GM12878 (cell line): ENCODE results near the gene EYS.

ENCODE experiments used
- ASH2L ChIP-seq: fragments of 300-600, 200-600 bp; sonication (generic); IDR thresholded peaks from 2 replicates; pipeline ENCODE4 v1.6.1; 2017; ENCODE audit warnings: low read depth, mild to moderate bottlenecking, borderline replicate concordance
- ATF2 ChIP-seq: IDR thresholded peaks from 2 replicates; pipeline ENCODE4 v1.6.1; 2012; ENCODE audit warnings: low read length, inconsistent platforms
- BCL3 ChIP-seq: IDR thresholded peaks from 2 replicates; pipeline ENCODE4 v1.6.1; 2011; ENCODE audit warnings: borderline replicate concordance, low read depth, mild to moderate bottlenecking, moderate library complexity, low read length; ENCODE audit not compliant: insufficient read depth, poor library complexity, severe bottlenecking
- CTCF ChIP-seq, 3 experiments: IDR thresholded peaks in 2 of 3; conservative IDR thresholded peaks in 1 of 3; 2 replicates each; pipeline ENCODE4 v1.5.1; 2011; ENCODE audit warnings: low read depth in 3 of 3, low read length in 3 of 3, mild to moderate bottlenecking in 3 of 3, control low read depth in 2 of 3, moderate library complexity in 2 of 3, inconsistent platforms in 1 of 3, mixed read lengths in 1 of 3; ENCODE audit not compliant: control insufficient read depth in 2 of 3, insufficient read depth in 1 of 3; ENCODE audit errors: extremely low read depth in 1 of 3
- JUNB ChIP-seq: IDR thresholded peaks from 2 replicates; pipeline ENCODE4 v1.6.1; 2016; ENCODE audit warnings: antibody characterized with exemption, mild to moderate bottlenecking
- PBX3 ChIP-seq: IDR thresholded peaks from 2 replicates; pipeline ENCODE4 v1.6.1; 2011; ENCODE audit warnings: mild to moderate bottlenecking, low read depth, low read length, moderate library complexity; ENCODE audit not compliant: insufficient replicate concordance
- POLR2A ChIP-seq: IDR thresholded peaks from 2 replicates; pipeline ENCODE4 v1.6.1; 2011; ENCODE audit warnings: low read depth, mild to moderate bottlenecking, low read length
- POLR2AphosphoS5 ChIP-seq: IDR thresholded peaks from 2 replicates; pipeline ENCODE4 v1.6.1; 2011; ENCODE audit warnings: mild to moderate bottlenecking, low read length, inconsistent platforms
- RAD51 ChIP-seq: fragments of 450-650 bp; IDR thresholded peaks from 2 replicates; pipeline ENCODE4 v1.6.1; 2016; ENCODE audit warnings: moderate library complexity, mild to moderate bottlenecking, inconsistent platforms
- TAF1 ChIP-seq: IDR thresholded peaks from 2 replicates; pipeline ENCODE4 v1.6.1; 2011; ENCODE audit warnings: mild to moderate bottlenecking, low read depth, low read length, borderline replicate concordance
- ZBTB11 ChIP-seq: fragments of 450-650 bp; formaldehyde crosslinking; IDR thresholded peaks from 2 replicates; pipeline ENCODE4 v1.5.0; 2022; ENCODE audit warnings: mild to moderate bottlenecking, missing genetic modification characterization
- ZNF217 ChIP-seq: fragments of 450-650 bp; IDR thresholded peaks from 2 replicates; pipeline ENCODE4 v1.6.1; 2017; ENCODE audit warnings: antibody characterized with exemption, mild to moderate bottlenecking
- ZNF274 ChIP-seq: IDR thresholded peaks from one replicate; pipeline ENCODE4 v1.8.0; 2011; ENCODE audit not compliant: insufficient read length, insufficient read depth

GRCh38 chr6:65055545-65055944, 651.5 kb downstream of the EYS start:
- TF ChIP-seq POLR2AphosphoS5 (no peak), CTCF (IDR thresholded peaks at IDR 0.05 in 2 of 3, conservative IDR thresholded peaks at IDR 0.05 in 1 of 3; ENCODE audit: control insufficient read depth in 2 of 3, extremely low read depth in 1 of 3, insufficient read depth in 1 of 3, low read depth in 3 of 3, low read length in 3 of 3) (no peak), BCL3 (no peak), ZBTB11 (CRISPR knock-in tag) (no peak), ZNF217 (no peak), RAD51 (no peak), TAF1 (no peak), PBX3 (no peak), ASH2L (no peak), POLR2A (no peak), ATF2 (no peak), ZNF274 (no peak), JUNB (no peak)
